ENCODE data around the gene IGF1.

DNA sequence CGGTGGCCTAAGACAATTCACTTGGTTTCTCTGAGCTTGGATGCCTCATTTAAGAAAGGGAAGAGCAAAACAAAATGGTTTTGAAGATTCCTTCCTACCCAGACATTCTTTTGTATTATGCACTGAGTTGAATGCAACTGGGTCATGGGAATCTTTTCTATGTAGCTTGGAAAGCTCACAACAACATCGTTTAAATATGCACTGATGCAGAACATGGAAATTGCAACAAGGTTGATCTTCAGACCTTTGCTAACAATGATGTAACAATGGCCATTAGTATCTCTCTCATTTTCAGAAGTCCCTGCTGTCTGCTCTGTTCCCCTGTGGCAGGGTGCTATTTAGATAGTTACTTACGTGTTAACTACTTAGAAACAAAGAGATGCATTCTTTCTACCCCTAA, 30.1 kb upstream of the IGF1 start:
- TF ChIP-seq, protein P1, sequence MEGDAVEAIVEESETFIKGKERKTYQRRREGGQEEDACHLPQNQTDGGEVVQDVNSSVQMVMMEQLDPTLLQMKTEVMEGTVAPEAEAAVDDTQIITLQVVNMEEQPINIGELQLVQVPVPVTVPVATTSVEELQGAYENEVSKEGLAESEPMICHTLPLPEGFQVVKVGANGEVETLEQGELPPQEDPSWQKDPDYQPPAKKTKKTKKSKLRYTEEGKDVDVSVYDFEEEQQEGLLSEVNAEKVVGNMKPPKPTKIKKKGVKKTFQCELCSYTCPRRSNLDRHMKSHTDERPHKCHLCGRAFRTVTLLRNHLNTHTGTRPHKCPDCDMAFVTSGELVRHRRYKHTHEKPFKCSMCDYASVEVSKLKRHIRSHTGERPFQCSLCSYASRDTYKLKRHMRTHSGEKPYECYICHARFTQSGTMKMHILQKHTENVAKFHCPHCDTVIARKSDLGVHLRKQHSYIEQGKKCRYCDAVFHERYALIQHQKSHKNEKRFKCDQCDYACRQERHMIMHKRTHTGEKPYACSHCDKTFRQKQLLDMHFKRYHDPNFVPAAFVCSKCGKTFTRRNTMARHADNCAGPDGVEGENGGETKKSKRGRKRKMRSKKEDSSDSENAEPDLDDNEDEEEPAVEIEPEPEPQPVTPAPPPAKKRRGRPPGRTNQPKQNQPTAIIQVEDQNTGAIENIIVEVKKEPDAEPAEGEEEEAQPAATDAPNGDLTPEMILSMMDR (IDR thresholded peaks at IDR 0.05): no peak
- TF ChIP-seq POLR2A (IDR thresholded peaks at IDR 0.05): no peak
